ENCODE data around the gene MAGEA3.
"Not testable (repeated sequence)": the region's sequence is repeated elsewhere in the genome, so short reads cannot be mapped to it uniquely, and the experiment has no call there.

The MAGEA3 gene, protein sequence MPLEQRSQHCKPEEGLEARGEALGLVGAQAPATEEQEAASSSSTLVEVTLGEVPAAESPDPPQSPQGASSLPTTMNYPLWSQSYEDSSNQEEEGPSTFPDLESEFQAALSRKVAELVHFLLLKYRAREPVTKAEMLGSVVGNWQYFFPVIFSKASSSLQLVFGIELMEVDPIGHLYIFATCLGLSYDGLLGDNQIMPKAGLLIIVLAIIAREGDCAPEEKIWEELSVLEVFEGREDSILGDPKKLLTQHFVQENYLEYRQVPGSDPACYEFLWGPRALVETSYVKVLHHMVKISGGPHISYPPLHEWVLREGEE

DNA sequence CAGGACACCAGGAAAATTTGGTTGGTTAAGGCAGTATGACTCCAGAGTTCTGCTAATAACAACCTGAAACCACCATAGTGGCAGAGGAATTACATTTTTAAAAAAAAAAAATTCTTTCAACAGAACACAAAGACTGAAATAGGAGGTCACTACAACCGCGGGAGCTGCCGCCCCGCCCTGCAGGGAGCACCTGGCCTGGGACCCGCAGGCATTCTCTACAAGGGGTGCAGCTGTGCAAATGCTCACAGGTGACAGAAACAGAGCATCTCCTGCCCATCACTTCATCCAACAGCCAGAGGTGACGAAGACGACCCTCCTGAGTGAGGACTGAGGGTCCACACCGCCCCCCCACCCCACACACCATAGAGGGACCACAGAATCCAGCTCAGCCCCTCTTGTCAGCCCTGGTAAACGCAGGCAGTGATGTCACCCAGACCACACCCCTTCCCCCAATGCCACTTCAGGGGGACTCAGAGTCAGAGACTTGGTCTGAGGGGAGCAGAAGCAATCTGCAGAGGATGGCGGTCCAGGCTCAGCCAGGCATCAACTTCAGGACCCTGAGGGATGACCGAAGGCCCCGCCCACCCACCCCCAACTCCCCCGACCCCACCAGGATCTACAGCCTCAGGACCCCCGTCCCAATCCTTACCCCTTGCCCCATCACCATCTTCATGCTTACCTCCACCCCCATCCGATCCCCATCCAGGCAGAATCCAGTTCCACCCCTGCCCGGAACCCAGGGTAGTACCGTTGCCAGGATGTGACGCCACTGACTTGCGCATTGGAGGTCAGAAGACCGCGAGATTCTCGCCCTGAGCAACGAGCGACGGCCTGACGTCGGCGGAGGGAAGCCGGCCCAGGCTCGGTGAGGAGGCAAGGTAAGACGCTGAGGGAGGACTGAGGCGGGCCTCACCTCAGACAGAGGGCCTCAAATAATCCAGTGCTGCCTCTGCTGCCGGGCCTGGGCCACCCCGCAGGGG is at the start of gene MAGEA3:
Gene MAGEA3, plus strand, starts transcription at position 843 of the 980 bp plus-strand sequence. CDS start 2,039 bp downstream, outside the sequence.
- not testable (repeated sequence) for DNase-seq

DNA sequence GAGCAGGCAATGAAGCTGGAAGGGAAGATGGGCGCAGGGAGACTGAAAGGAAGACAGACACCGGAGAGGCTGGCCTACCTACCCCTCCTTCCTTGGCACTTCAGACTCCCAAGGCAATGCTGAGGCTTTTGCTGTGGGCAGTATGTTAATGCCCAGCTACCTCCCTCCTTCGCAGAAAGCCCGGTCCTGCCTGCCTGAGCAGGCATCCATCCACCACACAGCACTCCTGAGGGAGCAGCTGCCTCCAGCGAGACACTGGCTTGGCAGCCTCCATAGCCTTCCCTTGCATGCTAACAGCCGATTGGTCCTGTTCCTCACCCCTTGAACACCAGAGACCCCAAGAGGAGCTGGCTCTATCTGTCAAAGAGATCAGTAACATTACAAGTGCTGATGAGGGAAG is 46.5 kb upstream of the MAGEA3 start:
- DNase-seq: no peak

DNA sequence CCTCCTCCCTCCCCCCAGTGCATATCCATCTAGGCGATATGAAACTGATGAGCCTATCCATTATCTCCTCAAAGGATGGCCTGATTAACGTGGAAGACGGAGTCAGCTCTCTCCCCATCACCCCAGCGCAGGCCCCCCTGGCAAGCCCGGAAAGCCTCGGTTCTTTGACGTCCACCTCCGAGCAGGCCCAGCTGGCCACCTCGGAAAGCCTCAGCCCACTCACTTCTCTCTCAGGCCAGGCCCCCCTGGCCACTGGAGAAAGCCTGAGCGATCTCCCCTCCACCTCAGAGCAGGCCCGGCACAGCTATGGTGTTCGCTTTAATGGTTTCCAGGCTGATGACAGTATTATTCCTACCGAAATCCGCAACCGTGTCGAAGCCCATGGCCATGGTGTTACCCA is 46.1 kb upstream of the MAGEA3 start:
- DNase-seq: no peak

DNA sequence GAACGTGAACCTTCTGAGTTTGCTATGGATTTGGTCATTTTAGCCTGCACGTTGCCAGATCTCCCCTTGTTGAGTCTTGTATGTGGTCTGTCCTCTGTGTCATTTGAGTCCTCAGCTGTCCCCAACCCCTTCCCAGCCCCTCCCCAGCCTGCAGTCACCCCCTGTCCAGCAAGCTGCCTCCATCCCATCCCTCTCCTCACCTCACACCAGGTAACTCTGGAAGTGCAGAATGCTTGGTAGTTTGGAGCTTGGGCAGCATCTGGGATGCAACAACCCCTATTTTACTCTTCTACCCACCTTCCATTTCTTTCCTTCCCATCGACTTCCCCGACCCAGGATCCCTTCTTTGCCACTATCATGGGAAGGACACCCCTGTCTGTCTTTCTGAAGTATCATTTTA is 42.5 kb upstream of the MAGEA3 start:
- no peak for DNase-seq

DNA sequence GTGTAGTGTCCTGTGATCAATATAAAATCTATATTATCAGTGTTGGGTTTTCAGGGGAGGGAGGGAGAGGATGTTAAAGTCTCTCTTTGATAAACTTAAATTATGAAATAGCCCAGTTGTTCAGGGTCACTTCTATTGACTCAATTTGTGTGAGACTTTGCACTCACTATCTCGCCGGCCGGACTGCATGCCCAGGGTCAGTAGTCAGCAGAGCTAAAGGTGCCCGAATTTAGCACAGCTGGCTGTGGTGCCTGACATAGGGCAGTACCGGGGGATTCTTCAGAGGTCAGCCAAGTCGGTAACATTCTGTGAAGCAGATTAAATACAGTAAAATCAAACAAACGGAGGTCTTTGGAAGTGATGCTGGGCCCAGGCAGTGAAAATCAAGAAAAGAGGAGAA is 41.7 kb upstream of the MAGEA3 start:
- DNase-seq: no peak

DNA sequence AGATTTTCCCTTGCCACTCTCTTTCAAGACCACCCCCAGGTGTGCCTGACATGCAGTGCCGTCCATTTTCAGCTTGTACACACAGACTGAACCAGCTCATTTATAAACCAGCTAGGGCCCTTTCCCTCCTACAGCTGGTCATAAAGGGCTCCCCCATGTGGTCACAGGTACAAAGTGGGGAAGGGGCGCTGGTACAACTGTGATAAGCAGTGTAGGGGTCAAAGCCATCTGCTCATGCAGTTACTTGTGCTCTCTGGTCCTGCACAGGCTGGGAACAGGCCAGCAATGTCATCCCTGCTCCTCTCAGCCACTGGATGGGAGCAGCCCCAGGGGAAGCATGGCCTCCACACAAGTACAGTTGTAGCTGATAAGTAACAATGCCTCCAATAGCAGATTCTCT is 40.3 kb upstream of the MAGEA3 start:
- no peak for DNase-seq

DNA sequence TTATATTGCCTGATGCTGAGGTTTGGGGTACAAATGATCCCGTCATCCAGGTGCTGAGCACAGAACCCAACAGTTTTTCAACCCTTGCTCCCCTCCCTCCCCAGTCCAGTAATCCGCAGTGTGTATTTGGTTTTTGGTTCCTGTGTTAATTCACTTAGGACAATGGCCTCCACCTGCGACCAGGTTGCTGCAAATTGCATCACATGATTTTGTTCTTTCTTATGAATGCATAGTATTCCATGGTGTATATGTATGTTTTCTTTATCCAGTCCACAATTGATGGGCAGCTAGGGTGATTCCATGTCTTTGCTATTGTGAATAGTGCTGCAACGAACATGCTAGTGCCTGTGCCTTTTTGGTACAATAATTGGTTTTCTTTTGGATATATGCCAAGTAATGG is 35.5 kb upstream of the MAGEA3 start:
- DNase-seq: no peak

DNA sequence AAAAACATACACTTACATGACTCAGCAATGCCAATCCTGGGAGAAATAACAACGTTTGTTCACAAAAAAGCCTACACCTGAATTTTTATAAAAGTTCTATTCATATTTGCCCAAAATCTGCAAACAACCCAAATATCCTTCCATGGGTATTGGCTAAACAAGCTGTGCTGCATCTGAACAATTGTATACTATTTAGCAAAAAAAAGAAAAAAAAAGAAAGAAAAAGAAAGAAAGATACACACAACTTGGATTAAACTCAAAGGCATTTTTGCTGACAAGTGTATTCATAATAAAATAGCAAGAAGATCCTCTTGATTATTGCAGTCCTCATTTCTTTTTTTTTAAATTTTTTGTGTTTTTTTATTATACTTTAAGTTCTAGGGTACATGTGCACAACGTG is 24.5 kb upstream of the MAGEA3 start:
- no peak for DNase-seq

DNA sequence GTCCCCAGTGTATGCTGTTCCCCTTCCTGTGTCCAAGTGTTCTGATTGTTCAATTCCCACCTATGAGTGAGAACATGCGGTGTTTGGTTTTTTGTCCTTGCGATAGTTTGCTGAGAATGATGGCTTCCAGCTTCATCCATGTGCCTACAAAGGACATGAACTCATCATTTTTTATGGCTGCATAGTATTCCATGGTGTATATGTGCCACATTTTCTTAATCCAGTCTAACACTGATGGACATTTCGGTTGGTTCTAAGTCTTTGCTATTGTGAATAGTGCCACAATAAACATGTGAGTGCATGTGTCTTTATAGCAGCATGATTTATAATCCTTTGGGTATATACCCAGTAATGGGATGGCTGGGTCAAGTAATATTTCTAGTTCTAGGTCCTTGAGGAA is 23.9 kb upstream of the MAGEA3 start:
- DNase-seq: not testable (repeated sequence)

DNA sequence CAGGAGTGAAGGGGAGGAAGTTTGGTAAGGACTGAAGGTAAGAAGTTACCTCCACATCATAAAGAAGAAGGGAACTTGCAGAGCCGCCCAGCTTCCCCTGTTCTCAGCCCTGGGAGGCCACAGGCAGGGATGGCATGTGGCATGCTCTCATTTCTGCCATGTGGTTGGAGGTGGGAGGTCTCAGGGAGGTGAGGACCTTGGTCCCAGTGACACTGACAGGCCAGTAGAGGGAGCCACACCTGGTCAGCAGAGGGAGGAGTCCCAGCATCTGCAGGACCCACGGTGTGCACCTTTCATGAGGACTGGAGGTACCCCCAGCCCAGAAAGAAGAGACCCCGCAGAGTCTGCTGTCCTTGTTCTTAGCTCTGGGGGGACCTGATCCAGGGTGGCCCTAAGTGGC is 17.6 kb upstream of the MAGEA3 start:
- DNase-seq: not testable (repeated sequence)

DNA sequence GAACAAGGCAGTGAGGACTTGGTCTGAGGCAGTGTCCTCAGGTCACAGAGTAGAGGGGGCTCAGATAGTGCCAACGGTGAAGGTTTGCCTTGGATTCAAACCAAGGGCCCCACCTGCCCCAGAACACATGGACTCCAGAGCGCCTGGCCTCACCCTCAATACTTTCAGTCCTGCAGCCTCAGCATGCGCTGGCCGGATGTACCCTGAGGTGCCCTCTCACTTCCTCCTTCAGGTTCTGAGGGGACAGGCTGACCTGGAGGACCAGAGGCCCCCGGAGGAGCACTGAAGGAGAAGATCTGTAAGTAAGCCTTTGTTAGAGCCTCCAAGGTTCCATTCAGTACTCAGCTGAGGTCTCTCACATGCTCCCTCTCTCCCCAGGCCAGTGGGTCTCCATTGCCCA is 1.8 kb downstream of the MAGEA3 start:
- DNase-seq: not testable (repeated sequence)

DNA sequence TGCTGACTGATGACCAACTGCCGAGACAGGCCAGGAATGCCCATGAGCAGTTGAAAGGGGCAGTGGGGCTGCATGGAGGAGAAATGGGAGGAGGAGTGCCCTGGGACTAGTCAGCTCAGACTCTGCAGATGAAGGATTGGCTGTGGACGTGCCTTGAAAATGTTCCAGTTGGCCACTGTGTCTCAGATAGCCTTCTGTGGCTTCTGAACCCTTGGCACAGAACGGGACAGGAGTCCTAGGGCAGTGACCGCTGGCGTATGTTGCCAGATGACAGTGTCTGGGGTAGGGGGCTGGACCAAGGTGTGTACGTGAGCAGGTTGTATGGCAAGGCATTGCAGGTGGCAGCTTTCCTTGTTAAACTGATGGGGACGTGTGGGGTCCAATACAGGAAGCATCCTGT is 7.9 kb downstream of the MAGEA3 start:
- not testable (repeated sequence) for DNase-seq

DNA sequence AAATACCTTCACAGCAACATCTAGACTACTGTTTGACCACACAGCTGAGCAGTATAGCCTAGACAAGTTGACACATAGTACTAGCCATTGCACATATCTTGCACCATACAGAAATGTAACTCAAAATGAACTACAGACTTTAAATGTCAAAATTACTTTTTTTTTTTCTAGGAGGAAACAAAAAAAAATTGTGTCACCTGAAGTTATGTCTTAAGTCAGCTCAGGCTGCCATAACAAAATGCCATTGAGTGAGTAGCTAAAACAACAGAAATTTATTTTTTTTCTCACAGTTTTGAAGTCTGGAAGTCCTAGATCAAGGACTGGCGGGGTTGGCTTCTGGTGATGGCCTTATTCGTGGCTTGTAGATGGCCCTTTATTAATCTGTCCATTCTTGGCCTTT is 10.6 kb downstream of the MAGEA3 start, which contains the start of gene CSAG2:
Gene CSAG2, minus strand, starts transcription at position 101 of the 400 bp plus-strand sequence. CDS start 161 bp downstream, outside the sequence.
- not testable (repeated sequence) for DNase-seq

DNA sequence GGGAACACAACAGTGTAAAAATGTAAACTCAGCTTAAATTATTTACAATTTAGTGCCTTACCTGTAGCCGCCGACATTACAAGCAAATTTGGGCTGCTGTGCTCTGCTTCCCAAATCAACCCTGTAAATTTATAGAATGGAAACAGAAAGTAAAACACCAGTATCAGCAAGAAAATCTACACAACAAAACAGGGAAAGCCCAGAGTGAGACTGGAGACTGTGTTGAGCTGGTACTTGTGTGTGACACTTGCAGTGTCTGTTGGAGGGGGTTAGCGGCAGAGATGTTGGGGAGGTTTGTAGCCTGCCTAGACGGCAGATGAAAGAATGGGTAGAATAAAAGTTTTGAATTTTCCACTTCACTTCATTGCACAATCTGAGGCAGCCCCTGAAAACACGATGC is 14.6 kb downstream of the MAGEA3 start:
- DNase-seq: not testable (repeated sequence)

DNA sequence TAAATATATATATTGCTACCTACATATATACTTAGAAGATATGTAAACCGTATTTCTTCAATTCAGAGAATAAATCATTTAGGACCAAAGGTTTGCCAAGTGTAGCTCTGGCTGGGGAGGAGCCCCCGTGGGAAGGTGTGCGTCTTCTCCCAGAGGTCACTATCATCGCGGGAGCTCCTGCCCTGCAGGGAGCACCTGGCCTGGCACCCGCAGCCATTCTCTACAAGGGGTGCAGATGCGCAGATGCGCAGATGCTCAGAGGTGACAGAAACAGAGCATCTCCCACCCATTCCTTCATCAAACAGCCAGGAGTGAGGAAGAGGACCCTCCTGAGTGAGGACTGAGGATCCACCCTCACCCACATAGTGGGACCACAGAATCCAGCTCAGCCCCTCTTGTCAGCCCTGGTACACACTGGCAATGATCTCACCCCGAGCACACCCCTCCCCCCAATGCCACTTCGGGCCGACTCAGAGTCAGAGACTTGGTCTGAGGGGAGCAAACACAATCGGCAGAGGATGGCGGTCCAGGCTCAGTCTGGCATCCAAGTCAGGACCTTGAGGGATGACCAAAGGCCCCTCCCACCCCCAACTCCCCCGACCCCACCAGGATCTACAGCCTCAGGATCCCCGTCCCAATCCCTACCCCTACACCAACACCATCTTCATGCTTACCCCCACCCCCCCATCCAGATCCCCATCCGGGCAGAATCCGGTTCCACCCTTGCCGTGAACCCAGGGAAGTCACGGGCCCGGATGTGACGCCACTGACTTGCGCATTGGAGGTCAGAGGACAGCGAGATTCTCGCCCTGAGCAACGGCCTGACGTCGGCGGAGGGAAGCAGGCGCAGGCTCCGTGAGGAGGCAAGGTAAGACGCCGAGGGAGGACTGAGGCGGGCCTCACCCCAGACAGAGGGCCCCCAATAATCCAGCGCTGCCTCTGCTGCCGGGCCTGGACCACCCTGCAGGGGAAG is 15.5 kb downstream of the MAGEA3 start, which contains the start of gene MAGEA2B:
Gene MAGEA2B, plus strand, starts transcription at position 814 of the 973 bp plus-strand sequence. CDS start 2,479 bp downstream, outside the sequence.
- DNase-seq: not testable (repeated sequence)

DNA sequence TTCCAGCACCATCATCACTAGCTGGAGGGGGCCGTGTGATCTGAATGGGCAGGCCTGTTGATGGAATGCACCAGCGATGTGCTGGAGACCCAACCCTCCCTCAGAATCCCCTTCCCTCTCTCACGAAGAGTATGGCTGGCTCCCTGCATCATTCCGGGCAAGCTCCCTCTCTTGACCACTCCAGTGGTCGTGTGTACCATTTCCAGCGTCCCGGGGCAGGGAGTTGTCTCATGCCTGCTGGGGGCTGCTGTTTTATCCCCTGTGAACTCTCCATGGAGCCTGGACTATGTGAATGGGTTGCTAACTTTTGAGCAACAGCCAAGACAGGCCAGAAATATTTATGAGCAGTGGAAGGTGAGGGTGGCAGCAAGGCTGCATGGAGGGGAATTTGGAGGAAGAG is 26.8 kb downstream of the MAGEA3 start:
- no peak for DNase-seq

DNA sequence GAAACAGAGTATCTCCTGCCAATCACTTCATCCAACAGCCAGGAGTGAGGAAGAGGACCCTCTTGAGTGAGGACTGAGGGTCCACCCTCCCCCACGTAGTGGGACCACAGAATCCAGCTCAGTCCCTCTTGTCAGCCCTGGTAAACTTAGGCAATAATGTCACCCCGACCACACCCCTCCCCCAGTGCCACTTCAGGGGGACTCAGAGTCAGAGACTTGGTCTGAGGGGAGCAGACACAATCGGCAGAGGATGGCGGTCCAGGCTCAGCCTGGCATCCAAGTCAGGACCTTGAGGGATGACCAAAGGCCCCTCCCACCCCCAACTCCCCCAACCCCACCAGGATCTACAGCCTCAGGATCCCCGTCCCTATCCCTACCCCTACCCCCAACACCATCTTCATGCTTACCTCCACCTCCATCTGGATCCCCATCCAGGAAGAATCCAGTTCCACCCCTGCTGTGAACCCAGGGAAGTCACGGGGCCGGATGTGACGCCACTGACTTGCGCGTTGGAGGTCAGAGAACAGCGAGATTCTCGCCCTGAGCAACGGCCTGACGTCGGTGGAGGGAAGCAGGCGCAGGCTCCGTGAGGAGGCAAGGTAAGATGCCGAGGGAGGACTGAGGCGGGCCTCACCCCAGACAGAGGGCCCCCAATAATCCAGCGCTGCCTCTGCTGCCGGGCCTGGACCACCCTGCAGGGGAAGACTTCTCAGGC is 34.8 kb downstream of the MAGEA3 start, which contains the start of the genes CSAG1 and MAGEA12:
Gene CSAG1, minus strand, starts transcription at position 461 of the 715 bp plus-strand sequence. CDS start 1,261 bp downstream, outside the sequence.
Gene MAGEA12, plus strand, starts transcription at position 497 of the 715 bp plus-strand sequence. CDS start 2,405 bp downstream, outside the sequence.
- no peak for DNase-seq

DNA sequence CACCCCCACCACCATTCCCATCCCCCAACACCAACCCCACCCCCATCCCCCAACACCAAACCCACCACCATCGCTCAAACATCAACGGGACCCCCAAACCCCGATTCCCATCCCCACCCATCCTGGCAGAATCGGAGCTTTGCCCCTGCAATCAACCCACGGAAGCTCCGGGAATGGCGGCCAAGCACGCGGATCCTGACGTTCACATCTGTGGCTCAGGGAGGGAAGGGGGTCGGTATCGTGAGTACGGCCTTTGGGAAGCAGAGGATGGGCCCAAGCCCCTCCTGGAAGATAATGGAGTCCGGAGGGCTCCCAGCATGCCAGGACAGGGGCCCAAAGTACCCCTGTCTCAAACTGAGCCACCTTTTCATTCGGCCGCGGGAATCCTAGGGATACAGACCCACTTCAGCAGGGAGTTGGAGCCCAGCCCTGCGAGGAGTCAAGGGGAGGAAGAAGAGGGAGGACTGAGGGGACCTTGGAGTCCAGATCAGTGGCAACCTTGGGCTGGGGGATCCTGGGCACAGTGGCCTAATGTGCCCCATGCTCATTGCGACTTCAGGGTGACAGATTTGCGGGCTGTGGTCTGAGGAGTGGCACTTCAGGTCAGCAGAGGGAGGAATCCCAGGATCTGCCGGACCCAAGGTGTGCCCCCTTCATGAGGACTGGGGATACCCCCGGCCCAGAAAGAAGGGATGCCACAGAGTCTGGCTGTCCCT is 35.7 kb downstream of the MAGEA3 start:
- DNase-seq: not testable (repeated sequence)

DNA sequence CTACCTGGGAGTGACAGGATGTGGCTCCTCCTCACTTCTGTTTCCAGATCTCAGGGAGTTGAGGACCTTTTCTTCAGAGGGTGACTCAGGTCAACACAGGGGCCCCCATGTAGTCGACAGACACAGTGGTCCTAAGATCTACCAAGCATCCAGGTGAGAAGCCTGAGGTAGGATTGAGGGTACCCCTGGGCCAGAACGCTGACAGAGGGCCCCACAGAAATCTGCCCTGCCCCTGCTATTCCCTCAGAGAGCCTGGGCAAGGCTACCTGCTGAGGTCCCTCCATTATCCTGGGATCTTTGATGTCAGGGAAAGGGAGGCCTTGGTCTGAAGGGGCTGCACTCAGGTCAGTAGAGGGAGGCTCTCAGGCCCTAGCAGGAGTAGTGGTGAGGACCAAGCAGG is 36.5 kb downstream of the MAGEA3 start:
- no peak for DNase-seq

DNA sequence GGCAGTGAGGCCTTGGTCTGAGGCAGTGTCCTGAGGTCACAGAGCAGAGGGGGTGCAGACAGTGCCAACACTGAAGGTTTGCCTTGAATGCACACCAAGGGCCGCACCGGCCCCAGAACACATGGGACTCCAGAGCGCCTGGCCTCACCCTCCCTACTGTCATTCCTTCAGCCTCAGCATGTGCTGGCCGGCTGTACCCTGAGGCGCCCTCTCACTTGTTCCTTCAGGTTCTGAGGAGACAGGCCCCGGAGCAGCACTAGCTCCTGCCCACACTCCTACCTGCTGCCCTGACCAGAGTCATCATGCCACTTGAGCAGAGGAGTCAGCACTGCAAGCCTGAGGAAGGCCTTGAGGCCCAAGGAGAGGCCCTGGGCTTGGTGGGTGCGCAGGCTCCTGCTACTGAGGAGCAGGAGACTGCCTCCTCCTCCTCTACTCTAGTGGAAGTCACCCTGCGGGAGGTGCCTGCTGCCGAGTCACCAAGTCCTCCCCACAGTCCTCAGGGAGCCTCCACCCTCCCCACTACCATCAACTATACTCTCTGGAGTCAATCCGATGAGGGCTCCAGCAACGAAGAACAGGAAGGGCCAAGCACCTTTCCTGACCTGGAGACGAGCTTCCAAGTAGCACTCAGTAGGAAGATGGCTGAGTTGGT is 37.4 kb downstream of the MAGEA3 start:
- DNase-seq: no peak

All from activated CD4-positive, alpha-beta T cell treated with anti-CD3 and anti-CD28 coated beads, Interleukin-10, Interleukin-2, amounts not matched to agents 100 ng/mL and 50 ng/mL, durations not matched to agents 16 hours and 8 hours (primary cell).